GM18508 (cell line): Measurements from ENCODE around the gene TNRC18.

Experiments used
- ATAC-seq: cut with Tn5 transposase; IDR thresholded peaks from one replicate; pipeline ENCODE4 v1.9.1; 2021; ENCODE audit warnings: moderate number of reproducible peaks; ENCODE audit not compliant: insufficient read depth, unreplicated experiment

TNRC18 gene

DNA sequence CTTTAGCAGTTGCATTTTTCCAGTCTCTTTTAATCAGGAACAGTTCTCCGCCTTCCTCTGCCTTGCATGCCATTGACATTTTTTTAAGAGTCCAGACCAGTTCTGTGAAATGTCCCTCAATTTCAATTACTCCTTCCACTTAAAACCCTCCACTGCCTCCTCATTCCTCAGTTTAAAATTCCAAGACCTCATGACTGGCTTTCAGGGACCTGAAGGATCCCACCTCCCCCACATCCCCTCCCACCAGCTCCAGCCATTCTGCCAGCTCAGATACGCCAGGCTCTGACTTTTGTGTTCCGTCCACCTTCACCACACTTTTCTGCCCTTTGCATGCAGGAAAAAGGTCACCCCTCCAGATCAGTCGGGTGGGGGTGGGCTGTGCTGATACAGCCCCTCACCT lies 8.7 kb downstream of the TNRC18 start:
- no peak for ATAC-seq

- no peak for ATAC-seq
These were observed 10.2 kb downstream of the TNRC18 start for GRCh38 chr7:5413449-5413786.

GRCh38 chr7:5408777-5409176 lies 14.9 kb downstream of the TNRC18 start:
- no peak for ATAC-seq

- no peak for ATAC-seq
These were observed 16.4 kb downstream of the TNRC18 start for GRCh38 chr7:5406957-5407945.

DNA sequence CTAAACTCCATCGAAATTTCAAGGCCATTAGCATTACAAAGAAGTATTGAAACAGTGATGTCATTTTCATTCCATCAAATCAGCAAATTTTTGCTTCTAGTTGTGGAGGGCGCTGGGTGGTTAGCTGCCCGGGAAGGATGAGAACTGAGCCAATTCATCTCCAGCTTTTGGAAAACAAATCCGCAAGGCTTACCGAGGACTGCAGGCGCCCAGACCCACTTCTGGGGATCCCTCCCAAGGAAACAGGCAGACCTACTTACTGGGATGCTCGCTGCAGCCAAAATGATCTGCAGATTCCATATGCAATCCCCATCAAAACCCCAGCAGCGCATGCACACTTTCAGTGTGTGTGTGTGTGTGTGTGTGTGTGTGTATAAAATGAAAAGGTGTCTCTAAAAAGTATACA lies 19.2 kb downstream of the TNRC18 start:
- no peak for ATAC-seq

- no peak for ATAC-seq
These were observed 20.2 kb downstream of the TNRC18 start for GRCh38 chr7:5403442-5403841.

DNA sequence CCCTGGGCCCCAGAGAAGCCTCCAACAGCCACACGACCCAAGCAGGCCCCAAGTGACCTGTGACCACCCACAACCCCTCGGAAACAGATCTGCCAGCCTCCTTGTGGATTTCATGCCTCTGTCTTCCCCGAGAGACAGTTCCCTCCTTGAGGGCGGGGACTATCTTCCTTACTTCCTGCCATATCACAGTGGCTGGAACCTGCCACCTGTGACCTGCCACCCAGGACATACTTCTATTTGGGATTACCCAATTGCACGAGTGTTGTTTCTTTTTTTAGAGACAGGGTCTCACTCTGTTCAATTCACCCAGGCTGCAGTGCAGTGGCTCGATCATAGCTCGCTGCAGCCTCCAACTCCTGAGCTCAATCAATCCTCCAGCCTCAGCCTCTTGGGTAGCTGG lies 25.9 kb downstream of the TNRC18 start:
- no peak for ATAC-seq

GRCh38 chr7:5396999-5397663 lies 26.5 kb downstream of the TNRC18 start:
- peak; percentile 68 for ATAC-seq

GRCh38 chr7:5396542-5396941 lies 27.1 kb downstream of the TNRC18 start:
- ATAC-seq: no peak

DNA sequence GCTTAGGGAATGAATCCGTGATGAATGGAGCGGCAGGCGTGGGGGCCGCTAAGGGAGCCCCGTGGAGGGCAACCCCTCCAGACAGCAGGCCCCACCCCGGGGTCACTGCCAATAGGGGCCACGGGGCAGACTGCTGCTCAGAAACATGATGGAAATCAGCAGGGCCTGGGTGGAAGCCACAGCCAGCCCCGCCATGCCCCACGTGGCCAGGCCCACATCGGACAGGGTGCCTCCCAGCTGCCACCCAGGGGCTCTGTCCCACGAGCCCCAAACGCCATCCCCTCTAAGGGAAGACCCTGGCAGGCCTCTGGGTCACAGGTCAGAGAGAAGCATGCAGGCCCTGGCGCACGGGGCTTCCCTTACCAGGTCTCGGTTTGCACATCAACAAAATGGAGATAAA lies 28.4 kb downstream of the TNRC18 start:
- ATAC-seq: no peak

GRCh38 chr7:5394264-5395105 lies 29.1 kb downstream of the TNRC18 start:
- no peak for ATAC-seq

DNA sequence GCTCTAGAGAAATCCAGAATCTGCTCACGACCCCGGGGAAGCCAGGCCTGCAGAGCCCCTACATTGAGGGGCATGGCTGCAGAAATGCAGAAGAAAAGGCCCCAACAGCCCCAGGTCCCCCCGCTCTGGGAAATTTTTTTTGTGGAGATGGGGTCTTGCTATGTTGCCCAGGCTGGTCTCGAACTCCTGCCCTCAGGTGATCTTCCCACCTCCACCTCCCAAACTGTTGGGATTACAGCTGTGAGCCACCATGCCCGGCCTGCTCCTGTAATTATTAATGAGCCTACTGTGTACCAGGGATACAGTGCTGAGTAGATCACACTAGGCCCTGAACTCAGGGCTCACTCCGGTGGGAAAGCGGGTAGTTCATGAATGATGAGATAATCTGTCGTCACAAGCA lies 29.9 kb downstream of the TNRC18 start:
- ATAC-seq: no peak

- ATAC-seq: no peak
These were observed 30.3 kb downstream of the TNRC18 start for GRCh38 chr7:5393328-5393727.

GRCh38 chr7:5390918-5391317 lies 32.7 kb downstream of the TNRC18 start:
- ATAC-seq: no peak

- ATAC-seq: no peak
These were observed 34.7 kb downstream of the TNRC18 start for GRCh38 chr7:5388905-5389433.

GRCh38 chr7:5388273-5388901 lies 35.2 kb downstream of the TNRC18 start:
- ATAC-seq: no peak

DNA sequence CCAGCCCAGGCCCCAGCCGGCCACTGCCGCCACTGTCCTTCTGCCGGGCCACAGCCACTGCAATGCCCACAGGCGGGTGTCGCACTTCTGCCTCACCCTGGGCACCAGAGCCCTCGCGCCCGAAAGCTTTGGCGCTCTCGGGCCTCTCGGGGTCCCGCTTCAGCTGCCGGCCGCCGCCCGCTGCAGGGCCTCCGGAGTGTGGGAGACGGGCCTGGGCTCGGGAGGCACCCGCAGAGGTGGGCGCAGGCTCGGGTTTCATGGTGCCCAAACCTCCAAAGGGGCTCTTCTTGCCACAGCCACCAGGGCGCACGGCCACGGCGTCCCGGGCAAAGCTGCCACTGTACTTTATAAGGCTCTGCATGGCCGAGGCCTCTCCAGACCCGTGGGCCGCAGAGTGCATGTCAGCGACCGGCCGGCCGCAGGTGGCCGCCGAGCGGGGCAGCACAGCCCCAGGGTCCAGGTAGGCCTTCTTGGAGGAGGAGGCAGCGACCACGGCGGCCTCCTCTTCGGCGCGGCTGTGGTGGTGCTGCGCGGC lies 35.9 kb downstream of the TNRC18 start:
- no peak for ATAC-seq

GRCh38 chr7:5384618-5385017 lies 39.0 kb downstream of the TNRC18 start:
- no peak for ATAC-seq

- no peak for ATAC-seq
These were observed 40.1 kb downstream of the TNRC18 start for GRCh38 chr7:5383314-5384098.
